Glomerular endothelial cell (primary cell): Measurements from ENCODE around the gene MTREX. TPM values are rescaled to one million over a fixed set of nuclear protein-coding genes. Genes with fewer than 3 reads are reported as not detected.

Experiments used
- DNase-seq: peaks from one replicate; pipeline ENCODE4 v3.0.0-alpha.2; 2011; ENCODE audit warnings: low read depth, low spot score; ENCODE audit errors: extremely low read depth
- total RNA-seq: library from RNA; depleted of rRNA; stranded (reverse); fragments of >200 nt; gene quantifications from 2 replicates; pipeline ENCODE4 v1.2.3, GENCODE V29; 2015

Gene MTREX
- total RNA-seq, 1 donor from 2014 or later = 49.4 TPM

DNA sequence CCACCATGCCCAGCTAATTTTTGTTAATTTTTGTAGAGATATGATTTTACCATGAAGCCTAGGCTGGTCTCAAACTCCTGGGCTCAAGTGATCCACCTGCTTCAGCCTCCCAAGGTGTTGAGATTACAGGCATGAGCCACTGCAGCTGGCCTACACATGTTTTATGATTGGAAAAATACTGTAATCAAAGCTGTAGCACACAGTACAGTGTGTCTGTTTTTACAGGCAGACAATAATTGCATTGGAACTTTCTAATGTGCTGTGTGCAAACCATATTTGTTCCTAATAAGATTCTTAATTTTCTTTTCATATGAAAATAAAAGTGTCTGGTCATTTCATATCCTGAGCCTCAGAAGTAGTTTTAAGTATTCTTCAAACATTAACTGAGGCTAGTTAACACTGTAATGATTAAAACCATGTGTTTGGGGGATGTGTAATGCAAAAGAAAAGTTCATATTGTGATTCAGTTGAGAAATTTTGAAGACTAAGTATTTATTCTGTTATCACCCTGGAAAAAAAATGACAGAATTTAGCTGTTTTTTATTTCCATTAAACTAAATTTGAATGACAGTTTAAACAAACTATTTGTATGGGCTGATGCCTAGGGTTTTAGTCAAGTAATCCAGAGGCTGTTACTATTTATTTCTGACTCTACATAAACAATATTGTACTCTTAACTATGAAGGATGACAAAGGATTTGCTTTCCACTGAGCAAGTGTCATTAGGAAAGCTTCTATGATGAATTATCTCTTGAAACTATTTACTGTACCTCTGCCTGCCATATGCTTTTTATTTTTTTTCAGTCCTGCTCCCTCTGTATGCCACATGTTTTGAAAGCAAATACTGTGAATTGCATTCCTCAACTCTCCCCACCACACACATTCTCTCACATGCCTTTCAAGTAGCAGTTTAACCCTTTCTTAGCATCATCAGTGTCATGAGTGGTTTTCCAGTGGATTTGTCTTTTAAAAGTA lies 111.5 kb downstream of the MTREX start:
- no peak for DNase-seq

DNA sequence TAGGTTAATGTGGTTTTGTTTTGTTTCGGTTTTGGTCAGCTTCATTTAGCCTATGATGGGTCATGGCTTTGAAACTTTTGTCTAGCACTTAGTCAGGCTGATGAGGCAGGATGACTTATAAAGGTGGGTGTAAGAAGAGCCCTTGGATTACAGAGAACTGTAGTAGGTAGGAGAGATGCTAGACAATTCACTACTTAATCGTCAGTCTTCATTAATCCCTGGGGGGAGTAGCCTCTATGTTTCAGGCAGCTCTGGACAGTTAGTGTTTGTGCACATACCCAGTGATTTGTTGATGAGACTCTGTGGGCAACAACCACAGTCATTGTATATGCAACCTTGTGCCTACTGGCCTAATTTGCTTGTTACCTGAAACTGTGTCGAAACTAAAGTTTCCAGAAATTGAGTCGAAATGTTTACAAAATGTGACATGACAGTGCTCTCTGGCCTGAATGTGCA lies 113.3 kb downstream of the MTREX start:
- no peak for DNase-seq

DNA sequence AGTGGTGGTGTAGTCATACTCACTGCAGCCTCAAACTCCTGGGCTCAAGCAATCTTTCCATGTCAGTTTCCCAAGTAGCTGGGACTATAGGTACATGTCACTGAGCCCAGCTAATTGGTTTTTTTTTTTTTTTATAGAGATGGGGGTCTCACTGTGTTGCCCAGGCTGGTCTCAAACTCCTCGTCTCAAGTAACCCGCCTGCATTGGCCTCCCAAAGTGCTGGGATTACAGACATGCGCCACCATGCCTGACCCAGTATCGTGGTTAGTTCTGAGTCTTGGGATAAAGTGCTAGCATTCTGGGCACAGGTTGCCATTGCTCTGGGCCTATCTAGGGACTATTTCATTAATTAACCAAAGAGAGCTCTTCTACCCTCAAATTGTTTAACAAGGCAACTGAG lies 118.7 kb downstream of the MTREX start:
- no peak for DNase-seq

DNA sequence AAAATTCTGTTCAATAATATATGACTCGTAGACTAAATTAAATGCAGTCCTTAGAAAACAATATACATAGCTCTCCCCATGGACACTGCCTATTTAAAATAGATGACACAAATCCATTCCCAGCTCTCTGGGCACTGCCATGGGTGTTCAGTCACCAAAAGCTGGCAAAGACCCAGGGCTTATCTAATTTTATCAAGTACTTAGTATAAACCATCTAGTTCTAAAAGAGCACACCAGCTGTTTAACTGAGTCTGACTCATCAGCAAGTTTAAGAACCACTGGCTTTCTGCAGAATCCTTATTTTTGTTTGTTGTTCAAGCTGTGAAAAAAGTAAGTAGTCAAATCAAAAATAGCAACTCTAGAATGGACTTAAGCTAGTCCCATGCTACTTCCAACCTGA lies 119.4 kb downstream of the MTREX start:
- DNase-seq = no peak

DNA sequence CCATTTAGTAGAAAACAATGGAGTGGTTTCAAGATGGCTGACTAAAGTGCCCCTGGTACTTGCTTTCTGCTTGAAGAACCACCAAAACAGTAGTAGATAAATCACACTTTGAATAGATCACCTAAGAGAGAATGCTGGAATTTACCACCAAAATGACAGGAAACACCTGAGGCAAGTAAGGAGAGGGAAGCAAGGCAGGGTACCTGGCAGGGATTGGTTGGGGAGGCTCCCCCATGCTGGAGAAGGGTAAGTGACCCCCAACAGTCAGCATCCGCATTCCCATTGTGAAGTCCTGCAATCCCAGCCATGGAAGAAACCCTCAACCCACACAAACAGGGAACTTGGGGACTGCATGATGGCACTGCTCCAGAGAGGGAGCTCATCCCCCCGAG lies 121.4 kb downstream of the MTREX start:
- DNase-seq = no peak

DNA sequence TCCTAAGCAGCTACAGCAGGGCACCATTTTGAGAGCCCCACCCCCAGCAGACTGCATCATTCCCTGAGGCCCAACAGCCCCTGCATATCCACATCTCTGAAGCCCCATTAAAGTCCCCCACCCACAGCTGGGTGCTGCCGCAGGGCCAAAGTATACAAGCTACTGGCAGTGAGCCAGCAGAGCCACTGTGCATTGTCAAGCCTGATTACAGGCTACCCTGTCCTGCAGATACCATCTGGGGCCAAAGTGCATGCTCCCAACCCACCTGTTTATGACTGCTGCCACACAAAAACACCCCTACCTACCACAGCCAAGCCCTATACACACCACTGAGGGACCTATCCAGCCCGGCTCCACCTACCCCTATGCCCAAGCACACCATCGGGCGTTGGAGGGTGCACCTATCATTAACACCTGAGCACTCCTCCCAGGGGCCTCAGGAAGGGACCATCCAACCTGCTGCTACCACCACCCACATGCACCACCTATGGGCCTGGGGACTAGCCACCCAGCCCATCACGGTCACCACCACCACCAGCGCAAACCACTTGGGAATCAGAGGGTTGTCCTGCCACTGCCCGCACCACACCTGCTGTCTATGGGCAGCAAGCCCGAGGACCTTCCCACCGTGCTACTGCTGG lies 121.9 kb downstream of the MTREX start:
- no peak for DNase-seq

DNA sequence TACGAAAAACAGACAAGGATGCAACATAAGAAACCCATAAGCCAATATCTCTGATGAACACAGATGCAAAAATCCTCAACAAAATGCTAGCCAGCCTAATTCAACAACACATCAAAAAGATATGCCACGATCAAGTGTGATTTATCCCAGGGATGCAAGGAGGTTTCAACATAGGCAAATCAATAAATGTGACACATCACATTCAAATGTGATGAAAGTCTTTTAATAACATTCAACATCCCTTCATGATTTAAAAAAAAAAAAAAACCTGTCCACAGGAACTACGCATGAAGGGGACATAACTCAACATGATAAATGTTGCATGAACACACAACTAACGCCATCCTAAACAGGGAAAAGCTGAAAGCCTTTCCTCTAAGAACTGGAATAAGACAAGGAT lies 124.8 kb downstream of the MTREX start:
- no peak for DNase-seq

DNA sequence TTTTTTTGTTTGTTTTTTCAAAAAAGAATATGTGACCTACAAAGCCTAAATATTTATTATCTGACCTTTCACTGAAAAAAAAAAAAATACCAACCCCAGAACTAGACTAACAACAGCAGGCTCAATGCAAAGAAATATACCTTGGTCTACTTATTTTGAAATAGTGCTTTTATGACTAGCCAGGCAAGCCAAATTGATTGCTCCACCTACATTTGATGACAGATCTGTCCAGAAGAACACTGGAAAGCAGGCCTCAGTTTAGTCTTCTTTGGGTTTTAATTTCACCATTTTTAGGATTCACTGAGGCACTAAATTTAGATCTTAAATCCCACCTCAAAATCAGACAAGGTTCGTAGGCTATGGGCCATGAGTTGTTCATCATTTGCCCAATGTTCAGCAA lies 129.7 kb downstream of the MTREX start:
- DNase-seq = no peak

DNA sequence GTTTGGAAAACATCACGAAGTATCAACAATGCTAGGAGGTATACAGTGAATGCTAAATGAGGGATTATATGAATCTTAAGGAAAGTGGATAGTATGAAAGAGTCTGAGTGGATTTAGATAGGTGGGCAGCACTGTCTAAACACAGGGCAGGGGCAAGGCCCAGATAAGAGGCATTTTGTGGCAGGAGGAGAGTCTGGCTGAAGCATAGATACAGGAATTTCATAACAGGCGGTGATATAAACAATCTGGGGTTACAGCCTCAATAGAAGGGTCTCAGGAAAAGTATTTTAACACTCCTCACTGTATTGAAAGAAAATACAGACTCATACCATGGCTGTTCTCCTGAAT lies 130.0 kb downstream of the MTREX start:
- DNase-seq = no peak

DNA sequence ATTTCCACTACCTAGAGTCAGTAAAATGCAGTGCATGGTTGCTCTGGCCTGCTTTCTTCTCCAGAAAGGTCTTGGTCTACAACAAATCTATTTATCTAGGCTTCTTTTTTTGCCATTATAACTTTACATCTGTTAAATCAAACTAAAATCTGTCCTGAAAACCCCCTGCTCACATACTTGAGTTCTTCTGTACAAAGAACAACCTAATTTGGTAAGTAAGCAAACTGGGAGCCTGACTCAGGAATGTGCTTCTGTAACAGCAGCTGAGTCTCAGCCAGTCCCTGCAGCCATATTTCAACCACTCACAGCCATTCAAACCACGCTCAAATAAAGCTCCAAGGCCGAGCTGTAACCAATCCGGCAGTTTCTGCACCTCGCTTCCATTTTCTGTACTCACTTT lies 131.2 kb downstream of the MTREX start:
- no peak for DNase-seq

DNA sequence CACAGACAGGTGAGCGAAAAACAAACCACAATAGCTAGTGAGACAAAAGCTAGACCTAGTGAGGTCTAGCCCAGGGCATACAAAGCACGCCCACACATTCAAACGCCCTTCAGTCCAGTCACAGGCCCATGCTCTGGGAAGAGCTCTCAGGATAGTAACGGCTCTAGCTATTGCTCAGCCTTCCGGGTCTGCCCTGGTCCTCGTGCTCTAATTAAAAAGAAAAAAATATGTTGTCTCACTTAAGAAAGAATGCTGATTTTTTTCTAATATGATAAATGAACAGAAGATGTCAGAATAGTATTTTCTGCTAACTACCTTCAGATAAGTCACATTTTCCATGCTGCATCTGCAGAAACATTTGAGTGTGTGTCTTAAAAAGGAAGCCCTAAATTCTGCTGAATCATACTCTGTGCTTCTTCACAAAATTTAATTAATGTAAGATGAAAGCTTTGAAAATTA lies 132.4 kb downstream of the MTREX start:
- no peak for DNase-seq

DNA sequence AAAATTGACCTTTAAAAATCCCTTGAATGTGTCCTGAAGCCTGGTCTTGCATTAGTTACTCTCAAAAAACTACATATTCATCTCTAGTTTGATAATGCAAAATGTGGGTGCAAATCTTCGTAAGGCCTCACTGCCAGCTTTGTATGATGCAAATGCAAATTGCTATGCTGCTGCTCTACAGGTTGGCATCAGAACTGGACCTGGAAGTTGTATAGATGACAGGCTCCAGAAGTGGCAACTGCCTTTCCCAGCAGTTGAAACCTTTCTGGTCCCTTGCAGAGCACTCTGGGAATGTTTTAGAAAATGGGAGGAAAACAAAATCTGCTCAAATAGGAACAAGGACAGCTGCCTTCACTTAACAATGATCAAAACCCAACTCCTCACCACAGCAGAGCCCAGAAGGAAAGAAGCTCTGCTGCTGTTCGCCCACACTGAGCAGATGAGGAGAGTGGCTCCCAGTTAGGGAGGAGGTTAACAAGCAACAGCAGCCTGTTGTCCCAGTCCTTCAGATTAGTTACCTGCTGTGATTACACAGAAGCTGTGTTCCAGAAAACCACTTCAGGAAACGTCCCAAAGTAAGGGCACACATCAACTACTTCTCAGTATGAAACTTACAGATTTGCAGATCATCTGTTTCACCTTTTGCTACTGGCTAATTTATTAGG lies 133.4 kb downstream of the MTREX start:
- no peak for DNase-seq

DNA sequence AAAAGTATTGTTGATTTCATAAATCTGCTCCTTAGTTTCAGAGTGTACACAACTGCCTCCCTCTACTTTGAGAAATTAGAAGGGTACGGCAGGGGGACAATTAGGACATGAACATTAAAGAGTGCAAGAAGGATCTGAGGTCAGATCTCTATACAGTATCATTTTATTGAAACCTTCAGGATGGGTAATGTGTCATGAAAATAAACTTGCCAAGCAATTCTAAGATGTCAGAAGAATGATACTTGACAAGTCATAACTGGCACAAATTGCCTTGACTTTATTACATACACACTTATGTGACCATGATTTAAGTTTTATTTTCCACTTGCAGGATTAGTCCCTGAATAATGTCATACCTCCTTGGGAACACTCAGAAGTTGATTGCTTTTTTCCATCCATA lies 134.2 kb downstream of the MTREX start:
- DNase-seq = no peak

DNA sequence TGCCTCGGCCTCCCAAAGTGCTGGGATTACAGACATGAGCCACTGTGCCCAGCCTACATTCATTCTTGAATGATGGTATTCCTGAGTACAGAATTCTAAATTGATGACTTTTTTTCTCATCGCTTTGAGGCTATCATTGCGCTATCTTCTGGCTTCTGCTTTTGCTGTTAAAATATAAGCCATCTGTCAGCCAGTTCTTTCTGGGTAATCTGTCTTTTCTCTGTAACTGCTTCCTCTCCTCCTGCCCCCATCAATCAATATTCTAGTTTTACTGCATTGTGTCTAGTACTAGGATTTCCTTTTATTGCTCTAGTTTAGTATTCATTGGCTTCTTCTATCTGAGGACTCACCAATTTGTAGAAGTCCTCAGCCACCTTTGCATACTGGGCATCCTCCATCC lies 138.0 kb downstream of the MTREX start:
- DNase-seq = no peak

DNA sequence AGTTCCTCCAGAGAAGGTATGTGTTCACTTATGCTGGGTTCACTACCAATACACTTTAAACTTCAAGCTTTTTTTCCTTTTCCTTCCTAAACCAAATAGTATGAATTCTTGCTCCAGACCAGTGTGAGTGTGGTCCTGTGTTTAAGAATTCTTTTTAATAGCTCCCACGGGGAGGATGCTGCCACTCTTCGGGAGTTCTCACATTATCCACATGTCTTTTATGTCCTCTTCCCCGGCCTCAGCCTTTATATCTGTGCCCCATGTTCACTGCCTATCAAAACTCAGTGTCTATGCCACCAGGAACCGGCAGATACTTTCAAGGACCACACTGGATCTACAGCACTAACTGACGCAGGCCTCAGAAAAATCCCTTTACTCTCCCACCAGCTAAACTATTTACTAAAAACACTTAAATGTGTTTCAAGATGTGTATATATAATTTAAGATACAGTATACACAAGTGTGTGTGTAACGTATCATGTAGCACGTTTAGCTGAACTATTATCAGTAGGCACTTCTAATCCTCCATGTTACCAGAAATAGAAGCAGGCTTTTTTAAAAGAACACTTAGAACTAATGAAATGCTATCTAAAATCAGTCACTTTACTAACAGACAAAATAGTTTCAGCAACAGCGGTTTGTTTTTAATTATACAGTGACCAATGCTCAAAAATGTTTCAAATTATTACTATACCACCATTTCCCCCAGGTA lies 139.0 kb downstream of the MTREX start:
- DNase-seq = no peak

DNA sequence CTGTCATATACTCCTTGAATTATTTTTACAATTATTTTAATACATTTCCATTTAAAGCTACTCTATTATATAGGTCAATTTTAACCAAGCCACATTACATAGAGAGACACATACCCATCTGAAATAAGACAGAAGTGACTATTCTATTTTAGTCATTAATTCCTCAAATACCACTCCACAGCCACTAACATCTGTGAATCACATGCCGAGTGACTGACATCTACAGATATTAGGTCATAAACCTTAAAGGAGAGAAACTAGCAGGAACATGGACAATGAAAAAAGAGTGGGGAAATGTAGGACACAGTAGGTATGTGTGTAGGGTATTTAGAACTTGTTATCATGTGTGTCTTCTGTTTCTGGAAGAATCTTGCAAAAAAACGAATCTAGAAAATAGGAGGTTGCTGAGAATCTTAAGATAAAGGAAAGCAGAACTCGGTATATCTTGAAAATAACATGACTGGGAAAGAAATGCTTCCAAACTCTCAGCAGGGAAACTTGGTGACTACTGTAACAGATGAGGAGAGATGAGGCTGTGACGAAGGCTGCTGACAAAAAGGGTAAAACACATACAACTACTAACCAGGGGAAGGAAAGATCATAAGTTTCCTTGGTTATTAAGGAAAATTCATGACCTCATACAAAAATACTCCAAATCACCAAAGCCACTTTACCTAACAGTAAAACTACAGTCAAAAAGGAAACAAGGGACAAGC lies 142.4 kb downstream of the MTREX start:
- no peak for DNase-seq

DNA sequence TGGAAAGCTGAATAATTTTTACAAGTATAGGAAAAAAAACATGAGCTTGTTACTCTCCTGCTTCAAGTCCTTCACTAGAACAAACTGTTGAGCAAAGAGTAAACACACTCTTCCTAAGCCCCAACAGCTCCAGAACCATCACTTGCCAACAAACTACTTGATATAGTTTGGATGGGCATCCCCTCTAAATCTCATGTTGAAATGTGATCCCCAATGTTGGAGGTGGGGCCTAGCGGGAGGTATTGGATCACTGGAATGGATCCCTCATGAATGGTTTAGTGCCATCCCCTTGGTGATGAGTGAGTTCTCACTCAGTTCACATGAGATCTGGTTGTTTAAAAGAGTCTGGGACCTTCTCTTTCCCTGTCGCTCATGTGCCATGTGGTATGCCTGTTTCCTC lies 144.2 kb downstream of the MTREX start:
- no peak for DNase-seq

DNA sequence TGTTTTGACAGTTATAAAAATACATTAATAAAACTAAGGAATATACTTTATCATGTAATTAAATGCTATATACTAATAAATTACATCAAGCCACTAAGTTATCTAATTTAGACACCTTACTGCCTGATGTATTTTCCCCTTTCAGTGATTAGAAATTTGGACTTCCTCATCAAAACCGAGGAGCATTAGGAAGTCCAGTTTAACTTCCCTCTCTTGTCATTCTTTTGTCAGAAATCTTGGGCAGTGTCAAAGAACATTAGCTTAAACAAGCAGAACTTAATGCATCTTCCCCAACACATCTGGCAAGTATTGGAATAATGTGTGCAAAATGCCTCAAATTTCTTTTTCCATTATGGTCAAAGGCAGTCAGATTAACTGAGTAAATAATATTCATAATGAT lies 145.4 kb downstream of the MTREX start:
- DNase-seq = no peak

DNA sequence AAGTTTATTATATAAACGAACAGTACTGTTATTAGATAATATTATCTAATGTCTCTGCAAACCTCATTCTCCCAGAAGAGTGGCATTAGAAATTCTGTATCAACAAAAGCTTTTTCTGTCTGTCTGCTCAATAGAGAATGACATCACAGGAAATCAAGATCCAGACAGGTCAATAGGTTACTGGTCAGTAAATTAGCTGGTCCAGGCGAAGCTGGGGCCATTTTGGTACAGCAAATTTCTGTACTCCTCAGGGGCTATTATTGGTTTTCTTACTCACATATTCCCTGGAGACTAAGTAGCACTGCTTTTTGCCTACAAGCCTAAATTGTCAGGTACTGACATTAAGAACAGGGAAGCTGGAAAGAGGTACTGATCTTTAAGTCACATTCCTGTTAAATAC lies 146.5 kb downstream of the MTREX start:
- no peak for DNase-seq

DNA sequence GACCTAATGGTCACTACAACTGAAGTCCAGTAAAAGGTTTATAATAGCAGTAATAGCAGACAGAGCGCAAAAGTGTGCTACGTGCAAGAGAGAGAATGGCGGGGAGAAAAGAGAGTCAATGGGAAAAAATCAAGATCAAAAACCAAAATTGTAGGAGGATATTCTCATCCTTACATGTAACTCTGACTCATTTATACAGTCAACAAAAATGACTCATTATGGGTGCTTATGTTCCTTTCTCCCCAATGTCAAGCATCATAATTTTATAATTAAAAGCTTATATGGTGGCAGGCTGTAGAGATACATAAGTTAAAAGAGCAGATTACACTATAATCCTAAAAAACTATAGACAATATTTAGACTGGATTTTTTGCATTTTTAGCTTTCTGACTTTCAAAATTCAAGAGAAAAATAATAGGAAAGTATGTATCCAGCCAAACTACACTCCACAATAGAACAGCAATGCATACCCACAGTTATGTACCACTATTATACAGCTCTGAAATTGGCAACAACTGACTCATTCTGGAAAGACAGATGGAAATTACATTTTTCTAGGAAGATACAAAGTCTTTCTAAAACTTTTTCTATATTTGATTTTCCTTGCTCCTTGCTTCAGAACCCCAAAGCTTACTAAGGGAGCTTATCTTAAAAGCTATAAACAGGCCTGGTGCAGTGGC lies 148.6 kb downstream of the MTREX start:
- DNase-seq = no peak
